GM12892 (cell line): Measurements from ENCODE around the gene REV1.

Source experiments
- POLR2A ChIP-seq: IDR thresholded peaks from 2 replicates; pipeline ENCODE4 v1.6.1; 2011; ENCODE audit warnings: low read depth, low read length, control low read depth
- POLR2AphosphoS5 ChIP-seq: IDR thresholded peaks from 2 replicates; pipeline ENCODE4 v1.6.1; 2011; ENCODE audit warnings: low read depth, low read length, control low read depth
- TAF1 ChIP-seq: IDR thresholded peaks from 2 replicates; pipeline ENCODE4 v1.6.1; 2011; ENCODE audit warnings: low read depth, mild to moderate bottlenecking, control low read depth, low read length, borderline replicate concordance

GRCh38 chr2:99450199-99450598 lies 39.6 kb downstream of the REV1 start:
- TF ChIP-seq POLR2AphosphoS5, result no peak
- TF ChIP-seq TAF1, result no peak
- TF ChIP-seq POLR2A, result no peak
